GM18517 (cell line): ENCODE measurements around the gene KIRREL3.

Source experiments
- ATAC-seq: cut with Tn5 transposase; IDR thresholded peaks from one replicate; pipeline ENCODE4 v1.9.1; 2021; ENCODE audit warnings: mild to moderate bottlenecking, moderate library complexity; ENCODE audit not compliant: unreplicated experiment

The KIRREL3 gene

GRCh38 chr11:126548581-126549550 is 451.7 kb downstream of the KIRREL3 start:
- no peak for ATAC-seq

- ATAC-seq, result no peak
These were observed 452.9 kb downstream of the KIRREL3 start for GRCh38 chr11:126547691-126548090.

- ATAC-seq, result no peak
These were observed 453.4 kb downstream of the KIRREL3 start for GRCh38 chr11:126547161-126547560.

- ATAC-seq, result no peak
These were observed 453.9 kb downstream of the KIRREL3 start for GRCh38 chr11:126546694-126547093.

GRCh38 chr11:126546191-126546590 is 454.4 kb downstream of the KIRREL3 start:
- no peak for ATAC-seq

- ATAC-seq, result no peak
These were observed 455.5 kb downstream of the KIRREL3 start for GRCh38 chr11:126545057-126545555.

- no peak for ATAC-seq
These were observed 456.2 kb downstream of the KIRREL3 start for GRCh38 chr11:126544108-126545056.

GRCh38 chr11:126543691-126544090 is 456.9 kb downstream of the KIRREL3 start:
- ATAC-seq, result no peak

GRCh38 chr11:126542334-126543015 is 458.1 kb downstream of the KIRREL3 start:
- ATAC-seq, result no peak

GRCh38 chr11:126538071-126538470 is 462.5 kb downstream of the KIRREL3 start:
- no peak for ATAC-seq

- no peak for ATAC-seq
These were observed 463.1 kb downstream of the KIRREL3 start for GRCh38 chr11:126537492-126537891.

- no peak for ATAC-seq
These were observed 466.3 kb downstream of the KIRREL3 start for GRCh38 chr11:126534141-126534805.

- ATAC-seq, result no peak
These were observed 467.0 kb downstream of the KIRREL3 start for GRCh38 chr11:126533560-126533959.

GRCh38 chr11:126530416-126530815 is 470.2 kb downstream of the KIRREL3 start:
- ATAC-seq, result no peak

GRCh38 chr11:126529037-126529436 is 471.5 kb downstream of the KIRREL3 start:
- ATAC-seq, result no peak

- ATAC-seq, result no peak
These were observed 472.5 kb downstream of the KIRREL3 start for GRCh38 chr11:126528075-126528474.

- no peak for ATAC-seq
These were observed 472.9 kb downstream of the KIRREL3 start for GRCh38 chr11:126527651-126528050.

- no peak for ATAC-seq
These were observed 474.1 kb downstream of the KIRREL3 start for GRCh38 chr11:126526471-126526870.

- no peak for ATAC-seq
These were observed 474.9 kb downstream of the KIRREL3 start for GRCh38 chr11:126525702-126526101.

- ATAC-seq, result no peak
These were observed 475.4 kb downstream of the KIRREL3 start for GRCh38 chr11:126525216-126525615.
